B cell (primary cell): ENCODE measurements around the gene TMEM25.

Experiments used
- EZH2 ChIP-seq: IDR thresholded peaks from 2 replicates; pipeline ENCODE4 v1.6.1; 2012; ENCODE audit warnings: borderline replicate concordance, low read depth, mild to moderate bottlenecking, moderate library complexity, low read length; ENCODE audit not compliant: insufficient read depth, poor library complexity, severe bottlenecking
- TF ChIP-seq, protein P1 (sequence below): fragments of 200-600 bp; IDR thresholded peaks from one replicate; pipeline ENCODE4 v1.8.0; 2022; ENCODE audit warnings: antibody characterized with exemption, mild to moderate bottlenecking

DNA sequence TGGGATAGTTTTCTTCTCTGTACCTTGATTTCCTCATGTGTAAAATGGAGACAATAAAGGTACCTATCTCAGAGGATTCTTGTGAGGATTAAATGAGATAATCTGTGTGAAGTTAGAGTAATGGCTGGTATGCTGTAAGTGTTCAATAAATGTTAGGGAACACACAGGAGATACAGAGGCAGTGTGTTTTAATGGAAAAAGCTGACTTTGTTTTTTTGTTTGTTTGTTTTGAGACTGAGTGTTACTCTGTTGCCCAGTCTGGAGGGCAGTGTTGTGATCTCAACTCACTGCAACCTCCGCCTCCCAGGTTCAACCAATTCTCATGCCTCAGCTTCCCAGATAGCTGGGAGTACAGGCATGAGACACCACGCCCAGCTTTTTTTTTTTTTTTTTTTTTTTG, 38.7 kb downstream of the TMEM25 start:
- TF ChIP-seq, protein P1, sequence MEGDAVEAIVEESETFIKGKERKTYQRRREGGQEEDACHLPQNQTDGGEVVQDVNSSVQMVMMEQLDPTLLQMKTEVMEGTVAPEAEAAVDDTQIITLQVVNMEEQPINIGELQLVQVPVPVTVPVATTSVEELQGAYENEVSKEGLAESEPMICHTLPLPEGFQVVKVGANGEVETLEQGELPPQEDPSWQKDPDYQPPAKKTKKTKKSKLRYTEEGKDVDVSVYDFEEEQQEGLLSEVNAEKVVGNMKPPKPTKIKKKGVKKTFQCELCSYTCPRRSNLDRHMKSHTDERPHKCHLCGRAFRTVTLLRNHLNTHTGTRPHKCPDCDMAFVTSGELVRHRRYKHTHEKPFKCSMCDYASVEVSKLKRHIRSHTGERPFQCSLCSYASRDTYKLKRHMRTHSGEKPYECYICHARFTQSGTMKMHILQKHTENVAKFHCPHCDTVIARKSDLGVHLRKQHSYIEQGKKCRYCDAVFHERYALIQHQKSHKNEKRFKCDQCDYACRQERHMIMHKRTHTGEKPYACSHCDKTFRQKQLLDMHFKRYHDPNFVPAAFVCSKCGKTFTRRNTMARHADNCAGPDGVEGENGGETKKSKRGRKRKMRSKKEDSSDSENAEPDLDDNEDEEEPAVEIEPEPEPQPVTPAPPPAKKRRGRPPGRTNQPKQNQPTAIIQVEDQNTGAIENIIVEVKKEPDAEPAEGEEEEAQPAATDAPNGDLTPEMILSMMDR, result no peak
- TF ChIP-seq EZH2, result no peak
